Muscle layer of colon (tissue), 2 donors: ENCODE measurements around the gene OPN1SW.

ENCODE experiments used
- H3K27ac ChIP-seq: one replicate; pipeline ENCODE4 v1.7.0; 2013; ENCODE audit warnings: low read depth, mild to moderate bottlenecking, low read length, moderate library complexity
- H3K27me3 ChIP-seq, 2 donors: one replicate each; pipeline ENCODE4 v1.7.0; 2013; ENCODE audit warnings: low read length in 2 of 2, mild to moderate bottlenecking in 2 of 2; ENCODE audit not compliant: insufficient read depth in 2 of 2, control insufficient read depth in 1 of 2
- H3K36me3 ChIP-seq: one replicate; pipeline ENCODE4 v1.7.0; 2013; ENCODE audit warnings: mild to moderate bottlenecking, low read length; ENCODE audit not compliant: insufficient read depth
- H3K4me1 ChIP-seq: one replicate; pipeline ENCODE4 v1.7.0; 2013; ENCODE audit warnings: mild to moderate bottlenecking, low read length; ENCODE audit not compliant: insufficient read depth
- H3K4me3 ChIP-seq, 2 donors: one replicate each; pipeline ENCODE4 v1.7.0; 2013; ENCODE audit warnings: low read length in 2 of 2, low read depth in 1 of 2, mild to moderate bottlenecking in 1 of 2, moderate library complexity in 1 of 2
- H3K9ac ChIP-seq: one replicate; pipeline ENCODE4 v1.7.0; 2013; ENCODE audit warnings: low read length
- H3K9me3 ChIP-seq: one replicate; pipeline ENCODE4 v1.7.0; 2013; ENCODE audit warnings: mild to moderate bottlenecking, low read length
- donor health status: abdominal sarcoma.
- donor health status: Adenocarcinoma of cecum.

Gene OPN1SW

GRCh38 chr7:128775744-128776474 is at the start of gene OPN1SW:
Gene OPN1SW (minus strand): TSS chr7:128775794. CDS start chr7:128775781, 13 bp downstream.
- H3K27me3 ChIP-seq, result no peaks in the 10 kb centered on the region
- H3K9ac ChIP-seq, result no peak within 1 kb of the TSS
- H3K4me1 ChIP-seq, result peaks cover 3% of the 10 kb centered on the region
- no peak within 1 kb of the TSS for H3K4me3 ChIP-seq
- no peaks in the 10 kb centered on the region for H3K9me3 ChIP-seq
- H3K36me3 ChIP-seq, result peaks cover 9% of the 10 kb centered on the region
- no peak within 1 kb of the TSS for H3K27ac ChIP-seq

- Histone ChIP-seq H3K4me3 (no peak overlapping the region), H3K4me1 (peaks cover 15% of the 10 kb centered on the region), H3K9me3 (no peaks in the 10 kb centered on the region), H3K27ac (no peak overlapping the region), H3K36me3 (no peaks in the 10 kb centered on the region), H3K9ac (no peak overlapping the region), H3K27me3 (no peaks in the 10 kb centered on the region)
Observed at GRCh38 chr7:128821724-128822123, 46.1 kb upstream of the OPN1SW start.

GRCh38 chr7:128818694-128819093 is 43.1 kb upstream of the OPN1SW start:
- Histone ChIP-seq H3K9ac (no peak overlapping the region), H3K4me3 (no peak overlapping the region), H3K27ac (no peak overlapping the region), H3K9me3 (no peaks in the 10 kb centered on the region), H3K36me3 (no peaks in the 10 kb centered on the region), H3K27me3 (no peaks in the 10 kb centered on the region), H3K4me1 (peaks cover 15% of the 10 kb centered on the region)

- H3K27ac ChIP-seq, result no peak overlapping the region
Observed at GRCh38 chr7:128815289-128815942, 39.8 kb upstream of the OPN1SW start.

GRCh38 chr7:128814499-128814898 is 38.9 kb upstream of the OPN1SW start:
- H3K4me3 ChIP-seq, result no peak overlapping the region
- no peak overlapping the region for H3K27ac ChIP-seq
- no peak overlapping the region for H3K9ac ChIP-seq
- no peaks in the 10 kb centered on the region for H3K27me3 ChIP-seq
- H3K9me3 ChIP-seq, result no peaks in the 10 kb centered on the region
- peaks cover 15% of the 10 kb centered on the region for H3K4me1 ChIP-seq
- no peaks in the 10 kb centered on the region for H3K36me3 ChIP-seq

More at GRCh38 chr7:128815289-128815942, 39.8 kb upstream of the OPN1SW start:
- Histone ChIP-seq H3K4me3 (no peak overlapping the region), H3K9me3 (no peaks in the 10 kb centered on the region), H3K36me3 (no peaks in the 10 kb centered on the region), H3K9ac (no peak overlapping the region), H3K27me3 (no peaks in the 10 kb centered on the region), H3K4me1 (peaks cover 15% of the 10 kb centered on the region)

GRCh38 chr7:128812514-128813168 is 37.0 kb upstream of the OPN1SW start:
- H3K4me1 ChIP-seq, result peaks cover 1% of the 10 kb centered on the region

GRCh38 chr7:128811631-128812430 is 36.2 kb upstream of the OPN1SW start:
- no peak overlapping the region for H3K9ac ChIP-seq
- peaks cover 17% of the 10 kb centered on the region for H3K36me3 ChIP-seq
- H3K4me3 ChIP-seq, result no peak overlapping the region
- no peaks in the 10 kb centered on the region for H3K27me3 ChIP-seq
- H3K27ac ChIP-seq, result no peak overlapping the region
- H3K9me3 ChIP-seq, result no peaks in the 10 kb centered on the region
- H3K4me1 ChIP-seq, result no peaks in the 10 kb centered on the region

More at GRCh38 chr7:128812514-128813168, 37.0 kb upstream of the OPN1SW start:
- Histone ChIP-seq H3K27me3 (no peaks in the 10 kb centered on the region), H3K27ac (no peak overlapping the region), H3K36me3 (peaks cover 12% of the 10 kb centered on the region), H3K4me3 (no peak overlapping the region), H3K9me3 (no peaks in the 10 kb centered on the region), H3K9ac (no peak overlapping the region)

- Histone ChIP-seq H3K27ac (no peak overlapping the region), H3K4me1 (no peaks in the 10 kb centered on the region), H3K4me3 (no peak overlapping the region)
Observed at GRCh38 chr7:128810997-128811396, 35.4 kb upstream of the OPN1SW start.

GRCh38 chr7:128810473-128810872 is 34.9 kb upstream of the OPN1SW start:
- Histone ChIP-seq H3K27ac (no peak overlapping the region), H3K36me3 (peaks cover 29% of the 10 kb centered on the region), H3K27me3 (no peaks in the 10 kb centered on the region), H3K4me1 (no peaks in the 10 kb centered on the region), H3K4me3 (no peak overlapping the region), H3K9me3 (no peaks in the 10 kb centered on the region), H3K9ac (no peak overlapping the region)

More at GRCh38 chr7:128810997-128811396, 35.4 kb upstream of the OPN1SW start:
- H3K36me3 ChIP-seq, result peaks cover 24% of the 10 kb centered on the region
- no peaks in the 10 kb centered on the region for H3K27me3 ChIP-seq
- no peak overlapping the region for H3K9ac ChIP-seq
- H3K9me3 ChIP-seq, result no peaks in the 10 kb centered on the region

GRCh38 chr7:128809363-128809762 is 33.8 kb upstream of the OPN1SW start:
- Histone ChIP-seq H3K27me3 (no peaks in the 10 kb centered on the region), H3K27ac (no peak overlapping the region), H3K9ac (no peak overlapping the region), H3K4me1 (no peaks in the 10 kb centered on the region), H3K36me3 (peaks cover 41% of the 10 kb centered on the region), H3K9me3 (no peaks in the 10 kb centered on the region), H3K4me3 (no peak overlapping the region)

GRCh38 chr7:128807191-128807590 is 31.6 kb upstream of the OPN1SW start:
- Histone ChIP-seq H3K27ac (no peak overlapping the region), H3K36me3 (peaks cover 41% of the 10 kb centered on the region), H3K9ac (no peak overlapping the region), H3K4me1 (no peaks in the 10 kb centered on the region), H3K9me3 (no peaks in the 10 kb centered on the region), H3K27me3 (no peaks in the 10 kb centered on the region), H3K4me3 (no peak overlapping the region)
